ENCODE measurements around the gene ATP2B1.

The ATP2B1 gene

DNA sequence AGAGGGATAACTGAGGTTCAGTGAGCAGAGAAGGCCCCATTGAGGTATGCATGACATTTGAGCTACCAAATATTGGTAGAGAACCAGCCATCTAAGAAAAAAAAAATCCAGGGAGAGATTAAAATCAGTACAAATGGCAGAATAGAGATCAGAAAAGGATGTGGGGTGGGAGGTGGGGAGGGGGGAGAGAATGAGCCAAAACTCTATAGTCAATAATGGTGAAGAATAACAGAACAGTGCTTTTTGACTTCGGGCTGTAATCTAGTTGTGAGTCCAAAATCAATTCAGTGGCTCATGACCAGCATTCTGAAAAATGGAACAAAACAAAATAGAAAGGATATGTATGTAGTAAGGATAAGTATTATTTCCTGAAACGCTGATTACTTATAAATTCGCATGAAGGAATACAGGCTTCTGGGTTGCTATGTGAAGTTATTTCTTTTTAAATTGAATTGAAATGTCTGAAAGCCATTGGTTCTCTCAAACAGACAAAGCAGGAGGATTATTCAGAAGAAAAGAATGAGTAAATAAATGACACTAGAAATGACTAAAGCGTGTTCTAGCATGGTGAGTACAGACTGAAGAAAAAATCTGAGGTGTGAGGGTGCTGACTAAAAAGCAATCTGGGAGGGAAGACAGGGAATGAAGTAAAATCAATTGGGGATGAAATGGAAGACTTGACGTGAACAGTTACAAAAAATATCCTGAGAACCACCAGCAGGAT lies 72.4 kb downstream of the ATP2B1 start:
- no peak for FAIRE-seq
- DNase-seq (ENCODE audit: insufficient read length, low spot score): no peak
- no peak for TF ChIP-seq TAF1 (IDR thresholded peaks at IDR 0.05; ENCODE audit: low read depth, low read length)

DNA sequence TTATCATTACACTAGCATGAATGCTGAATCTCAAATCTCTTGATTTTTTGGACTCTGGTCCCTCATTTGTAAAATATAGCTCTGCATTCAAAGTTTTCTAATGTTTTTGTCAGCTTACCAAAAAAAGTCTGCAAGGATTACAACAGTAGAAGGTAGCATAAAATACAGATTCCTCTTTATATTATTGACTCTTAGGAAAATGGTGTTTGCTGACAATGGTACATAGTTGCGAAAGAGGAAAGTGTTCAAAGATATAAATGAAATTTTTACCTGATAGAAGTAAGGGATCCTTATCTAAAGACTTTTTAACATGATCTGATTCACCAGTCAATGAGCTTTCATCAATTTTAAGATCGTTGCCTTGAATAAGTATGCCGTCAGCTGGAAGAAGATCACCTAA lies 74.1 kb downstream of the ATP2B1 start:
- FAIRE-seq: no peak
- no peak for DNase-seq (ENCODE audit: insufficient read length, low spot score)
- no peak for TF ChIP-seq POLR2A (IDR thresholded peaks at IDR 0.05; ENCODE audit: low read depth, low read length)
- no peak for TF ChIP-seq POLR2AphosphoS5 (IDR thresholded peaks at IDR 0.05; ENCODE audit: low read depth, low read length)
- TF ChIP-seq POU2F2 (IDR thresholded peaks at IDR 0.05; ENCODE audit: low read depth, low read length): no peak

DNA sequence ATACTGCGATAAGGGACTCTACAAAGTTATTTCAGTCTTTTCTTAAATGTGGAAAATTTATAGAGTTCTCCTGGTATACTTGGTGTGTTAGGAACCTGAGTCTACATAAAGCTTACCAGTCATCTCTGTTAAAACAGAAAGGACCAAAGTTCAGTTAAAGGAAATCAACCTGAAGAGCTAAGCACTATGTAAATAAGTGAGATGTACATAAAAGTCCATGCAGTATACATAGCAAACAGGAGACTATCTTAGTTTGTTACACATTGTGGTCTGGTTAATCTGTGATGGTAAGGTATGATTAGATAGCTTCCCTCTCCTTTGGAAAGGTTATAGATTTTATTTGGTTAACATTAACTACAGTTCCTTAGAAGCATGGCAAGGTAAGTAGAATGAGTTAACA lies 75.9 kb downstream of the ATP2B1 start:
- FAIRE-seq (no peak), DNase-seq (ENCODE audit: insufficient read length, low spot score) (no peak)
- TF ChIP-seq PAX5 (IDR thresholded peaks at IDR 0.05; ENCODE audit: insufficient read depth, low read length, severe bottlenecking): no peak
- TF ChIP-seq POU2F2 (IDR thresholded peaks at IDR 0.05; ENCODE audit: low read depth, low read length): no peak
- no peak for TF ChIP-seq POLR2A (IDR thresholded peaks at IDR 0.05; ENCODE audit: low read depth, low read length)

DNA sequence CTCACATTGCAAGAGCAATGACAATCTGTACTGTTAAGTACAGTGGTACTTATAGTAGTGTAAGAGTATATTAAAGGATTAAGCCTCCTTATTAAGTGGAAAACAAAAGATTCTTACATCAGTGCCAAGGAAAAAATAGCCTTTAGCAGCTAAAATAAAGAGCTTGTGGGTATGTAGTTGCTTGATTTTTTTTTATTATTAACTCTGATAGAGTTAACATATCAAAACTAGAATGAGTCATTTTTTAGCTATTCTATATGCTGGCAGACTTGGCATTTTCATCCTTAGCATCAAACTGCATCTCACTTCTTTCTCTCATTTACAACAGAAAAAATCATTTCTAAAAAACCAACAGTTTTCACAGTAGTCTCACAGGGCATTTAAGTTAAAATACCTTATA lies 86.5 kb downstream of the ATP2B1 start:
- DNase-seq (ENCODE audit: insufficient read length, low spot score) (no peak), FAIRE-seq (no peak)
- no peak for TF ChIP-seq TAF1 (IDR thresholded peaks at IDR 0.05; ENCODE audit: low read depth, low read length)
- no peak for TF ChIP-seq SPI1 (IDR thresholded peaks at IDR 0.05; ENCODE audit: low read depth, low read length)
- TF ChIP-seq POU2F2 (IDR thresholded peaks at IDR 0.05; ENCODE audit: low read depth, low read length): no peak
- TF ChIP-seq POLR2A (IDR thresholded peaks at IDR 0.05; ENCODE audit: low read depth, low read length): no peak
- no peak for TF ChIP-seq PAX5 (IDR thresholded peaks at IDR 0.05; ENCODE audit: insufficient read depth, low read length, severe bottlenecking)
- no peak for TF ChIP-seq POLR2AphosphoS5 (IDR thresholded peaks at IDR 0.05; ENCODE audit: low read depth, low read length)

DNA sequence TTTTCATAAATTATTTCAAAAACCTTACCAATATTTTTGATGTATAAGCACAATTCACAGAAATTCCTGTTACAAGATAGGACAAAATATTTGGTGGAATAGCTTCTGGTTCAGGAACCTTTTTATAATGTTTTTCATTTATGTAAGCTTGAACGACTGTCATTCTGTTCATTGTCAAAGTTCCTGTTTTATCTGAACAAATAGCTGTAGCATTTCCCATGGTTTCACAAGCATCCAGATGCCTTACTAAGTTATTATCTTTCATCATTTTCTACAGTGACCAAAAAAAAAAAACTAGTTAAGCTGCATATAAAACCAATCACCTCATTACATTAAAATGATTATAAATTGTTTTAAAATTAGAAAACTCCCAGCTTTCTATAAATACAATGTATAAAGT lies 87.1 kb downstream of the ATP2B1 start:
- DNase-seq (ENCODE audit: insufficient read length, low spot score): no peak
- TF ChIP-seq POLR2AphosphoS5 (IDR thresholded peaks at IDR 0.05; ENCODE audit: low read depth, low read length): no peak
- TF ChIP-seq PAX5 (IDR thresholded peaks at IDR 0.05; ENCODE audit: insufficient read depth, low read length, severe bottlenecking): no peak
- no peak for TF ChIP-seq POLR2A (IDR thresholded peaks at IDR 0.05; ENCODE audit: low read depth, low read length)
- no peak for TF ChIP-seq TAF1 (IDR thresholded peaks at IDR 0.05; ENCODE audit: low read depth, low read length)
- FAIRE-seq: no peak

DNA sequence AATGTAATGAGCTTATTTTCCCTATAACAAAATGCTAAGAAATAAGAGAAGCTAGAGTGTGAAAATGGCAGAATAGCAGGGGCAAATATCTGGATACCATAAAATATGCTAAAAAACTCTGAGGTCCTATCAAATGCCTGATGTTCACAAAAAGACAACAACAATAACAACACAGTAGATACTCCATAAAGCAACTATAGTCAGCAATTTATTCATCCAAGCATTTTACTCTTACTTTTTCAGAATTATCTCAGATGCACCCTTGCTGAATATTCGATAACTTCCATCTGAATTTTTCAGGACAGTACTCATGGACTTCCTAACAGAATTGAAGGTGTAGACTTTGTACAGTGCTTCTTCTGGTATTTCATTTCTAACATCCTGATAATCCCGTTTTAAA lies 88.9 kb downstream of the ATP2B1 start:
- no peak for FAIRE-seq
- TF ChIP-seq POLR2AphosphoS5 (IDR thresholded peaks at IDR 0.05; ENCODE audit: low read depth, low read length): no peak
- TF ChIP-seq TAF1 (IDR thresholded peaks at IDR 0.05; ENCODE audit: low read depth, low read length): no peak
- TF ChIP-seq PAX5 (IDR thresholded peaks at IDR 0.05; ENCODE audit: insufficient read depth, low read length, severe bottlenecking): no peak
- no peak for TF ChIP-seq SPI1 (IDR thresholded peaks at IDR 0.05; ENCODE audit: low read depth, low read length)
- no peak for TF ChIP-seq POU2F2 (IDR thresholded peaks at IDR 0.05; ENCODE audit: low read depth, low read length)
- no peak for TF ChIP-seq POLR2A (IDR thresholded peaks at IDR 0.05; ENCODE audit: low read depth, low read length)
- no peak for DNase-seq (ENCODE audit: insufficient read length, low spot score)

DNA sequence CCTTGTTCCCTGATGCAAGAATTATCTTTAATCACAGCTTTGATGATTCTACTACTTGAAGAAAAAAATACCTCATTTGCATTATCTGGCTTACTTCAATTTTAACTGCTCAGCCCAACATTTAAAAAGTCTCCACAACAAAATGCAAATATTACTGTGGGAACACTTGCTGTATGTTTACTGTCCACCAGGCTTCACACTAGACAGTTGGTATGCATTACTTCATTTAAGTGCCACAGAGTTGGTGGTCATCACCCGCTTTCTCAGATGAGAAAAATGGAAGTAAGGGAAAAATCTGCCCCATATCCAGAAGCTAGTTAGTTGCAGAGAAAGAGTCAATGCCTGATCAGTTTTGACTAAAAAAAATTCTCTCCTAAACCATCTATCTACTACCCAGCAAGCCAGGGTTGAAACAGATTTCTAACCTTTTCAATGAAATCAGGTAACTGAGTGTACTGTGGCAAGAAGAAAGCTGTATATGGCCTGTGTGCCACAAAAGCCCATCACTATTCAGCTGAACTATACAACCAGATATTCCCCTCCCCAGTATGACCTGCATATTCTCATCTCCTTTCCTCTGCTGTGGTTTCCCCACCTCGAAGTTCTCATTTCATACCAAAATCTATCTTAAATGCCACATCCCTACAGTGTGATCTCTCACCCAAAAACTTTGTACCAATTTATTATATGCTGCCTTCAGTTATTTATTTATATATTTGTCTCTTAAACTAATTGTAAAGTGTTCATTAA lies 90.3 kb downstream of the ATP2B1 start:
- TF ChIP-seq PAX5 (IDR thresholded peaks at IDR 0.05; ENCODE audit: insufficient read depth, low read length, severe bottlenecking) (no peak), POU2F2 (IDR thresholded peaks at IDR 0.05; ENCODE audit: low read depth, low read length) (no peak), POLR2A (IDR thresholded peaks at IDR 0.05; ENCODE audit: low read depth, low read length) (no peak), TAF1 (IDR thresholded peaks at IDR 0.05; ENCODE audit: low read depth, low read length) (no peak), POLR2AphosphoS5 (IDR thresholded peaks at IDR 0.05; ENCODE audit: low read depth, low read length) (no peak), SPI1 (IDR thresholded peaks at IDR 0.05; ENCODE audit: low read depth, low read length) (no peak)
- FAIRE-seq: no peak
- no peak for DNase-seq (ENCODE audit: insufficient read length, low spot score)

DNA sequence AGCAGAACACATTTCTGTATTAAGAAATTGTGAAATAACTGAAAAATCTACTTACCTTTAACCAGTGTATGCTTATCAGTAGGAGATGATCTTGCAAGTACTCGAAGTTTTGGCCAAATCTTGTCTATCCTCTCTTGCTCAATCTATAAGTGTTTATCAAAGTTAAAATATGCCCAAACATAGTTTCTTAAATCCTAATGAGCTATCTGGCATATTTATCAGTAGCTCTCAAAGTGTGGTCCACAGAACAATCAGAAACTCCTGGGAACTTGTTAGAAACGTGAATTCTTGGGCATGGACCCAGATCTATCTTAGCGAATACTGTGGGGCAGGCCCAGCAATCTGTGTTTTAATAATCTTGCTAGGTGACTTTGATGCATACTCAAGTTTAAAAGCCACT lies 98.3 kb downstream of the ATP2B1 start:
- no peak for FAIRE-seq

DNA sequence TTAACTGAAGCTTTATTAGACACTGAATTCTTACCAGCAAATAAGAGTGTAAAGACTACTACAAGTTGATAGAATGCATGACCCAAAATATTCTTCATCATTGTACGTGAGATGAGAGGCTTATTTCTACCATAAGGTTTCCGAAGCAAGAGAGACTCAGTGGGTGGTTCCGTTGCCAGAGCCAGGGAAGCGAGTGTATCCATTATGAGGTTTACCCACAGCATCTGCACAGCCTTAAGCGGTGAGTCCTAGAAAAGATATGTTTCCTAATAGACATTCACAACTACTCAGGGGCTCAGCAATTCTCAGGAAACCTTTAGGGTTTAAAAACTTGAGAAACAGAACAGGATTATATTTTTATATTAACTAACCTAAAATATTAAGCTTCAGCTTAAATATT lies 105.0 kb downstream of the ATP2B1 start:
- DNase-seq (ENCODE audit: insufficient read length, low spot score): no peak
- no peak for FAIRE-seq
- TF ChIP-seq SPI1 (IDR thresholded peaks at IDR 0.05; ENCODE audit: low read depth, low read length) (no peak), TAF1 (IDR thresholded peaks at IDR 0.05; ENCODE audit: low read depth, low read length) (no peak), PAX5 (IDR thresholded peaks at IDR 0.05; ENCODE audit: insufficient read depth, low read length, severe bottlenecking) (no peak), POLR2A (IDR thresholded peaks at IDR 0.05; ENCODE audit: low read depth, low read length) (no peak), POU2F2 (IDR thresholded peaks at IDR 0.05; ENCODE audit: low read depth, low read length) (no peak), POLR2AphosphoS5 (IDR thresholded peaks at IDR 0.05; ENCODE audit: low read depth, low read length) (no peak)

More for the DNA sequence above, 98.3 kb downstream of the ATP2B1 start:
- TF ChIP-seq POU2F2 (IDR thresholded peaks at IDR 0.05; ENCODE audit: low read depth, low read length) (no peak), TAF1 (IDR thresholded peaks at IDR 0.05; ENCODE audit: low read depth, low read length) (no peak), PAX5 (IDR thresholded peaks at IDR 0.05; ENCODE audit: insufficient read depth, low read length, severe bottlenecking) (no peak), POLR2A (IDR thresholded peaks at IDR 0.05; ENCODE audit: low read depth, low read length) (no peak), SPI1 (IDR thresholded peaks at IDR 0.05; ENCODE audit: low read depth, low read length) (no peak), POLR2AphosphoS5 (IDR thresholded peaks at IDR 0.05; ENCODE audit: low read depth, low read length) (no peak)
- no peak for DNase-seq (ENCODE audit: insufficient read length, low spot score)

DNA sequence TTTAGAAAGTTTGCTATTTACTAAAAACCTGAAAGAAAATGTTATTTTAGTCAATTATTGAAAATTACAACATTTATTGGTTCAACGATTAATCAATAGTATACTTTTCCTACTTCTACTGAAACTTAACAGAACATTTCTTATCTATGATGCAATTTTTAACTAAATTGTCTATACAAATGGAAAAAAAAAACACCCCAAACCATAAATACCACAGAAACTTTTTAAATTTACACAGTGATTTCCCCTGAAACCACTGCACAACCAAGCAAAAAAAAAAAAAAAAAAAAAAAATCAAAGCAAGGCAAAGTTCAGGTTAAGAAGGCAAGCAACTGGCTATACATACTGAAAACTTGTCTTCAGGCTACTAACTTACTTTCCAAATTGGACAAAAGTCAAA lies 110.9 kb downstream of the ATP2B1 start:
- DNase-seq (ENCODE audit: insufficient read length, low spot score) (no peak), FAIRE-seq (no peak)
- TF ChIP-seq TAF1 (IDR thresholded peaks at IDR 0.05; ENCODE audit: low read depth, low read length): no peak
- no peak for TF ChIP-seq SPI1 (IDR thresholded peaks at IDR 0.05; ENCODE audit: low read depth, low read length)
- no peak for TF ChIP-seq PAX5 (IDR thresholded peaks at IDR 0.05; ENCODE audit: insufficient read depth, low read length, severe bottlenecking)
- no peak for TF ChIP-seq POU2F2 (IDR thresholded peaks at IDR 0.05; ENCODE audit: low read depth, low read length)
- no peak for TF ChIP-seq POLR2AphosphoS5 (IDR thresholded peaks at IDR 0.05; ENCODE audit: low read depth, low read length)
- TF ChIP-seq POLR2A (IDR thresholded peaks at IDR 0.05; ENCODE audit: low read depth, low read length): no peak

Measured in GM12891 (cell line).